Adrenal gland (tissue), 12 donors: Measurements from ENCODE around the gene CDKAL1. TPM values are rescaled to one million over a fixed set of nuclear protein-coding genes. Genes with fewer than 3 reads are reported as not detected.

ENCODE experiments used
- DNase-seq, 7 donors: peaks; one replicate each; pipeline ENCODE4 v3.0.0-alpha.2; 2019 to 2020
- H3K27ac ChIP-seq, 5 donors: fragments of 200-600 bp; sonication (generic) in 4 of 5; 1 replicate in 3 of 5; 2 replicates in 2 of 5; pipeline versions ENCODE4 v1.5.1 to v1.8.0; 2016 to 2020; ENCODE audit warnings: mild to moderate bottlenecking in 1 of 5
- H3K27me3 ChIP-seq: fragments of 200-600 bp; 2 replicates; pipeline ENCODE4 v1.8.0; 2021
- H3K36me3 ChIP-seq, 2 donors: fragments of 200-600 bp; replicated peaks in 1 of 2; 1 replicate in 1 of 2; 2 replicates in 1 of 2; pipeline versions ENCODE4 v1.5.1 to v1.8.0; 2018 to 2022
- H3K4me1 ChIP-seq, 2 donors: fragments of 200-600 bp; replicated peaks in 1 of 2; 1 replicate in 1 of 2; 2 replicates in 1 of 2; pipeline versions ENCODE4 v1.5.1 to v1.8.0; 2018 to 2021
- H3K4me3 ChIP-seq, 4 donors: fragments of 200-600 bp; sonication (generic) in 3 of 4; one replicate each; pipeline ENCODE4 v1.5.1; 2016 to 2018
- H3K9me3 ChIP-seq, 3 donors: fragments of 200-600 bp; sonication (generic) in 1 of 3; replicated peaks in 1 of 3; 1 replicate in 2 of 3; 2 replicates in 1 of 3; pipeline versions ENCODE4 v1.5.1 to v1.8.0; 2016 to 2021
- CTCF ChIP-seq, 6 experiments: fragments of 450-650 bp in 4 of 6; fragments of 200-600 bp in 2 of 6; sonication (generic) in 1 of 6; IDR thresholded peaks; 1 replicate in 5 of 6; 2 replicates in 1 of 6; pipeline versions ENCODE4 v1.5.1 to v1.8.0; 2016 to 2021; ENCODE audit warnings: antibody characterized with exemption in 6 of 6, mild to moderate bottlenecking in 2 of 6, moderate library complexity in 1 of 6
- POLR2A ChIP-seq, 2 donors: fragments of 450-650 bp; IDR thresholded peaks; one replicate each; pipeline ENCODE4 v1.6.1; 2017; ENCODE audit warnings: antibody characterized with exemption in 2 of 2, mild to moderate bottlenecking in 2 of 2, moderate library complexity in 1 of 2
- WGBS, 4 donors: extraction: QIAGEN DNeasy Blood & Tissue Kit in 2 of 4; methylation state at CpG; one replicate each; pipeline versions ENCODE4 v1.1.5 to v1.1.7; 2013 to 2017; 5-methylcytosine and 5-hydroxymethylcytosine counted together
- intact Hi-C, 2 donors: fragments of 100-400 bp; cut with DNase I; formaldehyde crosslinking; loops; one replicate each; pipeline versions ENCODE4 v1.14.1 to v1.15.0; 2022 to 2023
- polyA plus RNA-seq, 3 donors: library from polyadenylated mRNA; stranded (reverse); fragments of 200-250 nt in 2 of 3; fragments of 350-450 nt in 1 of 3; fragmentation: Illumina TruSeq in 1 of 3; extraction: RNeasy Lipid Tissue Mini Kit (QIAGEN cat#74804) in 1 of 3; gene quantifications; one replicate each; pipeline ENCODE4 v1.2.3, GENCODE V29; 2013 to 2014
- total RNA-seq, 9 donors: library from RNA; depleted of rRNA in 4 of 9; stranded (reverse); fragments of >200 nt in 4 of 9; fragments of 120-200 nt in 1 of 9; fragmentation: NEBNext Ultra II Directional in 1 of 9; extraction: Animal tissue kit (Norgen Biotek cat#: 25700) in 1 of 9; gene quantifications; one replicate each; pipeline versions ENCODE4 v1.1.0 to v1.2.4, GENCODE V29; 2013 to 2023
- donor health status: healthy with polysubstance abuse.
- donor health status: Bipolar disorder and iron deficiency.
- donor health status: DM: yes; HTN: yes; CAD: no.
- donor health status: DM: no; HTN: no; CAD: no.
- donor health status: DM: no; HTN: no; CAD: no.
- donor health status: DM: yes; HTN: yes; CAD: no.

Gene CDKAL1
- total and polyA plus RNA-seq, 12 donors = 3.9 to 21.1 (median 10.6) TPM

GRCh38 chr6:21158873-21159272 lies 624.6 kb downstream of the CDKAL1 start:
- no peak for DNase-seq
- no peak for TF ChIP-seq CTCF (IDR thresholded peaks at IDR 0.05)
- no peak for TF ChIP-seq POLR2A (IDR thresholded peaks at IDR 0.05)
- H3K27ac ChIP-seq = no peak overlapping the region
- no peaks in the 10 kb centered on the region for H3K36me3 ChIP-seq
- H3K4me1 ChIP-seq = no peaks in the 10 kb centered on the region
- WGBS, 4 donors = 58 to 74% (median 65%) methylated on average over 1 of the region's 1 CpG
- H3K4me3 ChIP-seq = no peak overlapping the region
- no peaks in the 10 kb centered on the region for H3K9me3 ChIP-seq
- no peaks in the 10 kb centered on the region for H3K27me3 ChIP-seq
- intact Hi-C loops = no loop called here

GRCh38 chr6:21159465-21159864 lies 625.2 kb downstream of the CDKAL1 start:
- Histone ChIP-seq H3K27ac (no peak overlapping the region), H3K4me3 (no peak overlapping the region), H3K36me3 (no peaks in the 10 kb centered on the region), H3K9me3 (no peaks in the 10 kb centered on the region), H3K4me1 (no peaks in the 10 kb centered on the region), H3K27me3 (no peaks in the 10 kb centered on the region)
- intact Hi-C loops = no loop called here
- TF ChIP-seq POLR2A (IDR thresholded peaks at IDR 0.05) (no peak), CTCF (IDR thresholded peaks at IDR 0.05) (no peak)
- 93 to 100% (median 96%) methylated on average over 3 of the region's 3 CpGs for WGBS, 4 donors
- DNase-seq = no peak

DNA sequence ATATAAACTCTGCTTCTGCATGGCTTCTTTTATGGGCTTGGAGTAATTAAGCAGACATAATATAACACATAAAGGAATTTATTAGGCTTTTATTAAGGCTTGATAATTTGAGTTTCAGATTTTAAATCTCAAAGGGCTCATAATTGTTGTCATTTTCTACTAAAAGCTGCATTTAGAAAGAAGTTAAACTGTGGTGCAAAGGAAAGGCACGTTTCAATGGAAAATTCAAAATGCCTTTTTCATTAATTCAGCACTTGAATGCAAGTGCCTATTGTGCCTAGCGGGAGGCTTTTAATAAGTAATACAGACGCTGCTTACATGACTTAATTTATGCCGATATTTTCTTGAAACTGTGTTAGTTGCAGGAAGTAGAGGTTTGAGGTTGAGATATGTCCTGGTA lies 627.5 kb downstream of the CDKAL1 start:
- no peak overlapping the region for H3K4me3 ChIP-seq
- TF ChIP-seq CTCF (IDR thresholded peaks at IDR 0.05) (no peak), POLR2A (IDR thresholded peaks at IDR 0.05) (no peak)
- no peaks in the 10 kb centered on the region for H3K9me3 ChIP-seq
- no peak overlapping the region for H3K27ac ChIP-seq
- H3K27me3 ChIP-seq = no peaks in the 10 kb centered on the region
- H3K36me3 ChIP-seq = no peaks in the 10 kb centered on the region
- DNase-seq = no peak
- H3K4me1 ChIP-seq = no peaks in the 10 kb centered on the region
- 81 to 86% (median 83%) methylated on average over 4 of the region's 4 CpGs for WGBS, 4 donors
- intact Hi-C loops = no loop called here

DNA sequence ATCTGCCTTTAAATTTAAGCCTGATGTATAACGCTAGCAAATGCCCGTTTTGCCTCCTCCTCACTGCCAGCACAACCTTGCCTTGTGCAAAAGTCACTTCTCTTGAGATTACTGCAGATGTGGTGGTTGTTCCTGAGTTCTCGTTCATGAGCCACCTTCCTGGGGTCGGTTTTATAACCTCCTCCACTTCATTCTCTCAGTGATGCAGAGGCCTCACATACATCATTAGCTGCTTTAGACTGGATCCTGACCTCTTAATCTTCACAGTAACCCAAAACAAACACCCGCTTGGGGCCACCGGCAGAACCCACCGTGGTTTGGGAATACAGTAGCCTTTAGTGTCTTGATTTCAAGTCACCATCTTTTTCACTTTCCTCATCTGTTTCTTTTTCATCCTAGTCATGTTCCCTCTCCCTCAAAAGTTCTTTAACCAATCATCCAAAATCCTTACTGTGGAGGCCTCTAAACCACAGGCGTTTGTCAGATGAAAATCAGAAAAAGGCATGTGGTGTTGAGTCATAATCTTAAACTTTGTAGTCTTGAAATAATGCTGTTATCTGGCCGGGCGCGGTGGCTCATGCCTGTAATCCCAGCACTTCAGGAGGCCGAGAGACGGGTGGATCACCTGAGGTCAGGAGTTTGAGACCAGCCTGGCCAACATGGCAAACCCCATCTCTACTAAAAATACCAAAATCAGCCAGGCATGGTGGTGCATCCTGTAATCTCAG lies 629.0 kb downstream of the CDKAL1 start:
- no peaks in the 10 kb centered on the region for H3K9me3 ChIP-seq
- H3K4me3 ChIP-seq = no peak overlapping the region
- H3K36me3 ChIP-seq = no peaks in the 10 kb centered on the region
- no peak for TF ChIP-seq POLR2A (IDR thresholded peaks at IDR 0.05)
- no peak for TF ChIP-seq CTCF (IDR thresholded peaks at IDR 0.05)
- no peak overlapping the region for H3K27ac ChIP-seq
- intact Hi-C loops = no loop called here
- H3K4me1 ChIP-seq = no peaks in the 10 kb centered on the region
- WGBS, 4 donors = 88 to 94% (median 93%) methylated on average over 13 of the region's 13 CpGs
- H3K27me3 ChIP-seq = no peaks in the 10 kb centered on the region
- no peak for DNase-seq
